Limb (tissue), 2 donors: ENCODE measurements around the gene KIF4B.
"Not testable (repeated sequence)": the region's sequence is repeated elsewhere in the genome, so short reads cannot be mapped to it uniquely, and the experiment has no call there.

Experiments
- DNase-seq, 2 donors: peaks; one replicate each; pipeline ENCODE4 v3.0.0-alpha.2; 2016; ENCODE audit errors: extremely low spot score in 2 of 2

The KIF4B gene

GRCh38 chr5:155008669-155009068 lies 4.9 kb upstream of the KIF4B start:
- DNase-seq: no peak

- no peak for DNase-seq
Observed at GRCh38 chr5:155010881-155011280, 2.7 kb upstream of the KIF4B start.

GRCh38 chr5:155015239-155015638 lies 1.7 kb downstream of the KIF4B start:
- DNase-seq: no peak

- no peak for DNase-seq
Observed at GRCh38 chr5:155017610-155018009, 4.1 kb downstream of the KIF4B start.

- no peak for DNase-seq
Observed at GRCh38 chr5:155019601-155020226, 6.2 kb downstream of the KIF4B start.

- DNase-seq: no peak
Observed at GRCh38 chr5:155021842-155022241, 8.3 kb downstream of the KIF4B start.

GRCh38 chr5:155023320-155023719 lies 9.8 kb downstream of the KIF4B start:
- no peak for DNase-seq

GRCh38 chr5:155024015-155024414 lies 10.5 kb downstream of the KIF4B start:
- DNase-seq: no peak

- DNase-seq: no peak
Observed at GRCh38 chr5:155025895-155026294, 12.3 kb downstream of the KIF4B start.

- no peak for DNase-seq
Observed at GRCh38 chr5:155027993-155028629, 14.6 kb downstream of the KIF4B start.

GRCh38 chr5:155029240-155029639 lies 15.7 kb downstream of the KIF4B start:
- DNase-seq: no peak

GRCh38 chr5:155034145-155034744 lies 20.7 kb downstream of the KIF4B start:
- DNase-seq: not testable (repeated sequence)

- DNase-seq: not testable (repeated sequence)
Observed at GRCh38 chr5:155035087-155035486, 21.5 kb downstream of the KIF4B start.

GRCh38 chr5:155040984-155041653 lies 27.6 kb downstream of the KIF4B start:
- no peak for DNase-seq

GRCh38 chr5:155044591-155044990 lies 31.0 kb downstream of the KIF4B start:
- DNase-seq: no peak

- DNase-seq: no peak
Observed at GRCh38 chr5:155046591-155046990, 33.0 kb downstream of the KIF4B start.

GRCh38 chr5:155047818-155048217 lies 34.3 kb downstream of the KIF4B start:
- no peak for DNase-seq

GRCh38 chr5:155049569-155050383 lies 36.2 kb downstream of the KIF4B start:
- no peak for DNase-seq

GRCh38 chr5:155050384-155051019 lies 36.9 kb downstream of the KIF4B start:
- DNase-seq: no peak

GRCh38 chr5:155052532-155052931 lies 39.0 kb downstream of the KIF4B start:
- DNase-seq: no peak

GRCh38 chr5:155053501-155053900 lies 39.9 kb downstream of the KIF4B start:
- DNase-seq: peak in 1 of 2 donors; percentile 25
